Hepatocyte (in vitro differentiated cells): Measurements from ENCODE around the gene FRY. TPM values are rescaled to one million over a fixed set of nuclear protein-coding genes. Genes with fewer than 3 reads are reported as not detected.

Source experiments
- DNase-seq: peaks from one replicate; pipeline ENCODE4 v3.0.0-alpha.2; 2016; ENCODE audit warnings: low spot score
- H2AFZ ChIP-seq: fragments of 200-600 bp; sonication (generic); 2 replicates; pipeline ENCODE4 v1.6.0; 2016; ENCODE audit warnings: antibody characterized with exemption, mild to moderate bottlenecking
- H3K27ac ChIP-seq: fragments of 200-600 bp; sonication (generic); 2 replicates; pipeline ENCODE4 v1.5.1; 2016; ENCODE audit warnings: mild to moderate bottlenecking
- H3K27me3 ChIP-seq: fragments of 200-600 bp; sonication (generic); 2 replicates; pipeline ENCODE4 v1.6.1; 2016
- H3K36me3 ChIP-seq: fragments of 200-600 bp; sonication (generic); replicated peaks from 2 replicates; pipeline ENCODE4 v1.5.1; 2016; ENCODE audit warnings: low read depth; ENCODE audit not compliant: insufficient read depth
- H3K4me1 ChIP-seq: fragments of 200-600 bp; sonication (generic); 2 replicates; pipeline ENCODE4 v1.5.1; 2016; ENCODE audit warnings: mild to moderate bottlenecking, moderate library complexity; ENCODE audit not compliant: insufficient read depth
- H3K4me2 ChIP-seq: fragments of 200-600 bp; sonication (generic); 2 replicates; pipeline ENCODE4 v1.6.0; 2016
- H3K4me3 ChIP-seq: fragments of 200-600 bp; sonication (generic); 2 replicates; pipeline ENCODE4 v1.5.1; 2016; ENCODE audit warnings: mild to moderate bottlenecking
- H3K79me2 ChIP-seq: fragments of 200-600 bp; sonication (generic); 2 replicates; pipeline ENCODE4 v1.6.0; 2017; ENCODE audit warnings: mild to moderate bottlenecking
- H3K9me2 ChIP-seq: fragments of 200-600 bp; sonication (generic); replicated peaks from 2 replicates; pipeline ENCODE4 v1.6.0; 2017; ENCODE audit warnings: mild to moderate bottlenecking; ENCODE audit not compliant: insufficient read depth
- H3K9me3 ChIP-seq: fragments of 200-600 bp; sonication (generic); 2 replicates; pipeline ENCODE4 v1.5.1; 2016; ENCODE audit warnings: low read depth, mild to moderate bottlenecking
- H4K20me1 ChIP-seq: fragments of 200-600 bp; sonication (generic); 2 replicates; pipeline ENCODE4 v1.6.0; 2016; ENCODE audit warnings: mild to moderate bottlenecking; ENCODE audit not compliant: insufficient read depth, poor library complexity, severe bottlenecking
- CTCF ChIP-seq: fragments of 200-600 bp; sonication (generic); IDR thresholded peaks from 2 replicates; pipeline ENCODE4 v1.5.1; 2016; ENCODE audit warnings: antibody characterized with exemption, mild to moderate bottlenecking; ENCODE audit not compliant: poor library complexity
- EZH2 ChIP-seq: fragments of 200-600 bp; sonication (generic); IDR thresholded peaks from 2 replicates; pipeline ENCODE4 v1.6.1; 2016; ENCODE audit warnings: antibody characterized with exemption, mild to moderate bottlenecking, borderline replicate concordance
- EZH2phosphoT487 ChIP-seq: fragments of 200-600 bp; sonication (generic); IDR thresholded peaks from one replicate; pipeline ENCODE4 v1.6.1; 2018; ENCODE audit warnings: antibody characterized with exemption, mild to moderate bottlenecking, low read depth, moderate library complexity; ENCODE audit not compliant: unreplicated experiment, severe bottlenecking
- WGBS: methylation state at CpG from one replicate; pipeline ENCODE4 v1.1.6; 2016; ENCODE audit warnings: low lambda C conversion rate; ENCODE audit errors: missing lambda C conversion rate; 5-methylcytosine and 5-hydroxymethylcytosine counted together
- polyA plus RNA-seq: library from polyadenylated mRNA; unstranded; fragments of >200 nt; fragmentation: Nextera tagmentation; extraction: Ambion mirVana; gene quantifications from 2 replicates; pipeline ENCODE4 v1.2.1, GENCODE V29; 2016
- total RNA-seq: library from RNA; depleted of rRNA; stranded (reverse); fragments of >200 nt; gene quantifications from 2 replicates; pipeline ENCODE4 v1.2.3, GENCODE V29; 2014

FRY gene
- total and polyA plus RNA-seq, 2 experiments from 2014 or later: 2.4 to 3.7 TPM

GRCh38 chr13:32178763-32179162 is 147.2 kb downstream of the FRY start:
- no peaks in the 10 kb centered on the region for H3K36me3 ChIP-seq
- 89% methylated on average over 5 of the region's 5 CpGs for WGBS
- TF ChIP-seq EZH2: no peak
- no peak for TF ChIP-seq EZH2phosphoT487
- TF ChIP-seq CTCF: no peak
- no peak for DNase-seq
- H3K4me1 ChIP-seq: no peaks in the 10 kb centered on the region
- H3K9me2 ChIP-seq: no peaks in the 10 kb centered on the region
- H3K27ac ChIP-seq: no peak overlapping the region
- no peaks in the 10 kb centered on the region for H4K20me1 ChIP-seq
- H3K79me2 ChIP-seq: no peaks in the 10 kb centered on the region
- no peaks in the 10 kb centered on the region for H3K27me3 ChIP-seq
- no peaks in the 10 kb centered on the region for H3K9me3 ChIP-seq
- no peak overlapping the region for H2AFZ ChIP-seq
- H3K4me2 ChIP-seq: no peak overlapping the region
- H3K4me3 ChIP-seq: no peak overlapping the region

GRCh38 chr13:32179708-32180107 is 148.1 kb downstream of the FRY start:
- Histone ChIP-seq H3K4me2 (no peak overlapping the region), H3K4me1 (no peaks in the 10 kb centered on the region), H3K9me3 (no peaks in the 10 kb centered on the region), H3K9me2 (no peaks in the 10 kb centered on the region), H3K79me2 (no peaks in the 10 kb centered on the region), H3K27ac (no peak overlapping the region), H3K27me3 (no peaks in the 10 kb centered on the region), H2AFZ (no peak overlapping the region), H4K20me1 (no peaks in the 10 kb centered on the region), H3K36me3 (no peaks in the 10 kb centered on the region), H3K4me3 (no peak overlapping the region)
- DNase-seq: no peak
- TF ChIP-seq EZH2phosphoT487 (no peak), CTCF (no peak), EZH2 (no peak)
- WGBS: 81% methylated on average over 2 of the region's 2 CpGs

- no peak for DNase-seq
- no peaks in the 10 kb centered on the region for H3K4me1 ChIP-seq
- TF ChIP-seq EZH2 (no peak), EZH2phosphoT487 (no peak)
- no peaks in the 10 kb centered on the region for H3K9me2 ChIP-seq
- H3K27ac ChIP-seq: no peak overlapping the region
- no peak overlapping the region for H3K4me3 ChIP-seq
- H3K9me3 ChIP-seq: no peaks in the 10 kb centered on the region
- no peaks in the 10 kb centered on the region for H3K79me2 ChIP-seq
- H3K27me3 ChIP-seq: no peaks in the 10 kb centered on the region
- WGBS: 81% methylated on average over 2 of the region's 2 CpGs
- no peaks in the 10 kb centered on the region for H4K20me1 ChIP-seq
- no peaks in the 10 kb centered on the region for H3K36me3 ChIP-seq
- H3K4me2 ChIP-seq: no peak overlapping the region
- no peak overlapping the region for H2AFZ ChIP-seq
Observed at GRCh38 chr13:32187651-32188050, 156.1 kb downstream of the FRY start.

- Histone ChIP-seq H3K9me3 (no peaks in the 10 kb centered on the region), H3K4me3 (no peak overlapping the region), H3K4me1 (no peaks in the 10 kb centered on the region), H3K9me2 (no peaks in the 10 kb centered on the region), H2AFZ (no peak overlapping the region), H3K4me2 (no peak overlapping the region), H3K36me3 (no peaks in the 10 kb centered on the region), H3K27me3 (no peaks in the 10 kb centered on the region), H3K79me2 (no peaks in the 10 kb centered on the region), H3K27ac (no peak overlapping the region), H4K20me1 (no peaks in the 10 kb centered on the region)
- 92% methylated on average over 2 of the region's 2 CpGs for WGBS
- TF ChIP-seq EZH2phosphoT487 (no peak), EZH2 (no peak), CTCF (no peak)
- no peak for DNase-seq
Observed at GRCh38 chr13:32191452-32191998, 160.0 kb downstream of the FRY start.
